Lung (tissue), 12 donors: Measurements from ENCODE around the gene ZNF648. TPM values are rescaled to one million over a fixed set of nuclear protein-coding genes. Genes with fewer than 3 reads are reported as not detected.

Experiments
- ATAC-seq: fragments of 200-7000 bp; cut with Tn5 transposase; one replicate; pipeline ENCODE4 v1.9.1; 2020; ENCODE audit warnings: moderate number of reproducible peaks; ENCODE audit not compliant: insufficient read depth, low FRiP score
- DNase-seq, 3 donors: peaks; one replicate each; pipeline ENCODE4 v3.0.0-alpha.2; 2013 to 2017
- H3K27ac ChIP-seq, 2 donors: one replicate each; pipeline ENCODE4 v1.5.1; 2013; ENCODE audit warnings: mild to moderate bottlenecking in 2 of 2, moderate library complexity in 2 of 2, control low read depth in 1 of 2, inconsistent platforms in 1 of 2, low read depth in 1 of 2, low read length in 1 of 2
- H3K27me3 ChIP-seq, 3 donors: one replicate each; pipeline ENCODE4 v1.5.1; 2013; ENCODE audit warnings: low read length in 2 of 3; ENCODE audit not compliant: control insufficient read depth in 3 of 3, insufficient read depth in 3 of 3
- H3K36me3 ChIP-seq, 4 donors: one replicate each; pipeline ENCODE4 v1.5.1; 2013; ENCODE audit warnings: low read length in 4 of 4, mild to moderate bottlenecking in 1 of 4, moderate library complexity in 1 of 4; ENCODE audit not compliant: control insufficient read depth in 4 of 4, insufficient read depth in 4 of 4
- H3K4me1 ChIP-seq, 5 donors: one replicate each; pipeline ENCODE4 v1.5.1; 2013; ENCODE audit warnings: low read length in 5 of 5, mild to moderate bottlenecking in 2 of 5, moderate library complexity in 1 of 5; ENCODE audit not compliant: control insufficient read depth in 5 of 5, insufficient read depth in 5 of 5
- H3K4me3 ChIP-seq: one replicate; pipeline ENCODE4 v1.5.1; 2013; ENCODE audit warnings: mild to moderate bottlenecking, control low read depth, moderate library complexity
- H3K9ac ChIP-seq, 2 donors: one replicate each; pipeline ENCODE4 v1.5.1; 2013; ENCODE audit warnings: low read length in 2 of 2, control low read depth in 1 of 2; ENCODE audit not compliant: insufficient read depth in 1 of 2
- H3K9me3 ChIP-seq, 4 donors: one replicate each; pipeline ENCODE4 v1.5.1; 2013; ENCODE audit warnings: low read length in 3 of 4, mild to moderate bottlenecking in 1 of 4, moderate library complexity in 1 of 4; ENCODE audit not compliant: control insufficient read depth in 4 of 4, insufficient read depth in 3 of 4
- CTCF ChIP-seq: IDR thresholded peaks from 2 replicates; pipeline ENCODE4 v1.5.1; 2012; ENCODE audit warnings: mild to moderate bottlenecking; ENCODE audit errors: control extremely low read depth, extremely low read depth
- WGBS, 2 donors: extraction: QIAGEN DNeasy Blood & Tissue Kit; methylation state at CpG; one replicate each; pipeline ENCODE4 v1.1.7; 2013; 5-methylcytosine and 5-hydroxymethylcytosine counted together
- polyA plus RNA-seq, 2 donors: library from polyadenylated mRNA; stranded (reverse); fragments of 200-250 nt; gene quantifications; one replicate each; pipeline ENCODE4 v1.2.1, GENCODE V29; 2013
- total RNA-seq, 2 donors: library from RNA; depleted of rRNA in 1 of 2; stranded (reverse); fragments of >200 nt in 1 of 2; gene quantifications; one replicate each; pipeline ENCODE4 v1.2.1, GENCODE V29; 2014 to 2021
- donor health status: control.
- donor health status: control.
- donor health status: Bipolar disorder and iron deficiency.
- donor health status: healthy.
- donor health status: DM: yes; HTN: yes; CAD: no.

Gene ZNF648
- total and polyA plus RNA-seq, 4 donors = 0.09 to 0.21 (median 0.20) TPM; not detected in 1

- DNase-seq (no peak), ATAC-seq (no peak)
- no peak overlapping the region for H3K27ac ChIP-seq
- H3K27me3 ChIP-seq = no peaks in the 10 kb centered on the region
- no peak for TF ChIP-seq CTCF
- 62 to 68% methylated on average over 3 of the region's 3 CpGs for WGBS, 2 donors
- no peak overlapping the region for H3K9ac ChIP-seq
- peaks cover 0 to 4% (median 0%) of the 10 kb centered on the region in 5 donors for H3K4me1 ChIP-seq
- H3K4me3 ChIP-seq = no peak overlapping the region
- no peaks in the 10 kb centered on the region for H3K9me3 ChIP-seq
- H3K36me3 ChIP-seq = no peaks in the 10 kb centered on the region
Measured at GRCh38 chr1:182080040-182080439, 18.5 kb upstream of the ZNF648 start.

DNA sequence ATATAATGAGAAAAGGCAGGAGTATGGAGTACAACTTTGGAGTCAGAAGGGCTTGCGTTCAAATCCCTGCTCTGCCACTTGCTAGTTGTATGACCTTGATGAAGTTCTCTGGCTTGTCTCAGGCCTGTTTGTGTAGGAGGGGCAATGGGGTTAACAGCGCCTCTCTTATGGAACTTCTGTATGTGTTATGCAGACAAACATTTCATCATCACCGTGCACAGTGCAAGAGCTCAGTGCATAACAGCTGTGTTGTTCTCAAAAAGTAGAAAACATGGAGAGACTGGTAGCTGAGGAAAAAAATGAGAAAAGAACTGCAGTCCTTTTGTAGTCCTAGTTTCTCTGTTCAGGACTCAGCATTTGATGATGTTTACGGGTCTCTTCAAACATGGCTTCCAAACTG is 10.4 kb upstream of the ZNF648 start:
- H3K4me1 ChIP-seq = no peaks in the 10 kb centered on the region
- no peak overlapping the region for H3K9ac ChIP-seq
- DNase-seq (no peak), ATAC-seq (no peak)
- H3K4me3 ChIP-seq = no peak overlapping the region
- WGBS, 2 donors = 69 to 84% methylated on average over 4 of the region's 4 CpGs
- peaks cover 0 to 2% (median 0%) of the 10 kb centered on the region in 3 donors for H3K27me3 ChIP-seq
- H3K36me3 ChIP-seq = no peaks in the 10 kb centered on the region
- H3K27ac ChIP-seq = no peak overlapping the region
- no peak for TF ChIP-seq CTCF
- H3K9me3 ChIP-seq = peaks cover 0 to 1% (median 0%) of the 10 kb centered on the region in 4 donors

DNA sequence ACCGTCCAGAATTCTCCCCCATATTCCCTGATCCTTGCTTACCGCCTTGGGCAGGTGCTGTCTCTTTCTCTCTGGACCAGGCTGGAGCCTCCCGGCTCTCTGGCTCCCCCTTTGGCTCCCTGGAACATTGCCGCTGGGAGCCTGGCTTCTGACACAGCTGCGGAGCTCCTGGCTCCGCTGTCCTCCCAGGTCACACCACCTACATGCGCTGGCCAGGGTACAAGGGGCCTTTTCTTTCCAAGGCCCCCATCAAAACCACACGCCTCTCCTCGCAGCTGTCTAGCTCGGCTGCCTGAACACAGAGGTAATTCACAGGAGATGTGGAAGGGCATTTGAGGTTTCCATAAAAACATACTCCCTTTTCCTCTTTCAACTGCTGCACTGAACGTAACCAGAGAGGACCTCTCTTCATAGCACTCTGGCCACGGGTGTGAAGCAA is 7.5 kb upstream of the ZNF648 start:
- Histone ChIP-seq H3K9me3 (peaks cover 0 to 8% (median 0%) of the 10 kb centered on the region in 4 donors), H3K9ac (no peak overlapping the region), H3K4me1 (no peaks in the 10 kb centered on the region), H3K27me3 (peaks cover 0 to 2% (median 0%) of the 10 kb centered on the region in 3 donors), H3K36me3 (no peaks in the 10 kb centered on the region), H3K27ac (no peak overlapping the region), H3K4me3 (no peak overlapping the region)
- DNase-seq (peak in 2 of 3 donors; percentile 47 to 59), ATAC-seq (no peak)
- TF ChIP-seq CTCF = peak; percentile 32
- WGBS, 2 donors = 12 to 45% methylated on average over 11 of the region's 12 CpGs

GRCh38 chr1:182066934-182067333 is 5.4 kb upstream of the ZNF648 start:
- H3K4me1 ChIP-seq = no peaks in the 10 kb centered on the region
- ATAC-seq = no peak
- DNase-seq = no peak
- H3K27ac ChIP-seq = no peak overlapping the region
- no peaks in the 10 kb centered on the region for H3K36me3 ChIP-seq
- TF ChIP-seq CTCF = no peak
- H3K27me3 ChIP-seq = peaks cover 0 to 3% (median 0%) of the 10 kb centered on the region in 3 donors
- peaks cover 0 to 8% (median 0%) of the 10 kb centered on the region in 4 donors for H3K9me3 ChIP-seq
- no peak overlapping the region for H3K4me3 ChIP-seq
- 73 to 79% methylated on average over 4 of the region's 4 CpGs for WGBS, 2 donors
- no peak overlapping the region for H3K9ac ChIP-seq
